OCI-LY3 (cell line): Measurements from ENCODE around the gene CAPZB.

Experiments used
- H2AFZ ChIP-seq: fragments of 200-600, 300-600 bp; shearing (Covaris generic); 2 replicates; pipeline ENCODE4 v1.6.0; 2014; ENCODE audit warnings: antibody characterized with exemption, low read depth, low read length
- H3K27ac ChIP-seq: fragments of 200-600, 300-600 bp; sonication (generic); 2 replicates; pipeline ENCODE4 v1.5.1; 2014; ENCODE audit warnings: mild to moderate bottlenecking, low read length, moderate library complexity, mixed read lengths
- H3K27me3 ChIP-seq: fragments of 200-600, 300-600 bp; sonication (generic); 2 replicates; pipeline ENCODE4 v1.6.1; 2014; ENCODE audit warnings: low read depth, low read length, mixed read lengths
- H3K36me3 ChIP-seq: fragments of 200-600, 300-600 bp; sonication (generic); replicated peaks from 2 replicates; pipeline ENCODE3; 2014; ENCODE audit warnings: low read depth, low read length, mixed read lengths
- H3K4me1 ChIP-seq: fragments of 300-600, 200-600 bp; sonication (generic); 2 replicates; pipeline ENCODE4 v1.6.1; 2014; ENCODE audit warnings: low read length, mixed read lengths
- H3K4me2 ChIP-seq: fragments of 200-600, 300-600 bp; sonication (generic); 2 replicates; pipeline ENCODE4 v1.6.1; 2014; ENCODE audit warnings: low read length, mixed read lengths
- H3K4me3 ChIP-seq: fragments of 300-600, 200-600 bp; sonication (generic); 2 replicates; pipeline ENCODE4 v1.5.1; 2014; ENCODE audit warnings: antibody characterized with exemption, mild to moderate bottlenecking, low read length, moderate library complexity
- H3K79me2 ChIP-seq: fragments of 300-600, 200-600 bp; shearing (Covaris generic); 2 replicates; pipeline ENCODE4 v1.6.1; 2014; ENCODE audit warnings: mild to moderate bottlenecking, low read length, mixed read lengths
- H3K9ac ChIP-seq: fragments of 300-600, 200-600 bp; shearing (Covaris generic); 2 replicates; pipeline ENCODE4 v1.6.0; 2014; ENCODE audit warnings: mild to moderate bottlenecking, low read length, moderate library complexity
- H3K9me3 ChIP-seq: fragments of 200-600, 300-600 bp; shearing (Covaris generic); 2 replicates; pipeline ENCODE4 v1.6.1; 2014; ENCODE audit warnings: low read length, mixed read lengths; ENCODE audit not compliant: insufficient read depth
- H4K20me1 ChIP-seq: fragments of 200-600, 300-600 bp; sonication (generic); 2 replicates; pipeline ENCODE4 v1.6.1; 2016; ENCODE audit warnings: low read length, mixed read lengths; ENCODE audit not compliant: insufficient read depth
- CTCF ChIP-seq: fragments of 200-600, 300-600 bp; sonication (generic); IDR thresholded peaks from 2 replicates; pipeline ENCODE4 v1.5.1; 2014; ENCODE audit warnings: antibody characterized with exemption, low read length, low read depth
- EZH2phosphoT487 ChIP-seq: fragments of 200-600 bp; shearing (Covaris generic); IDR thresholded peaks from 2 replicates; pipeline ENCODE4 v1.6.1; 2018; ENCODE audit warnings: antibody characterized with exemption, mixed run types, low read depth

Gene CAPZB

DNA sequence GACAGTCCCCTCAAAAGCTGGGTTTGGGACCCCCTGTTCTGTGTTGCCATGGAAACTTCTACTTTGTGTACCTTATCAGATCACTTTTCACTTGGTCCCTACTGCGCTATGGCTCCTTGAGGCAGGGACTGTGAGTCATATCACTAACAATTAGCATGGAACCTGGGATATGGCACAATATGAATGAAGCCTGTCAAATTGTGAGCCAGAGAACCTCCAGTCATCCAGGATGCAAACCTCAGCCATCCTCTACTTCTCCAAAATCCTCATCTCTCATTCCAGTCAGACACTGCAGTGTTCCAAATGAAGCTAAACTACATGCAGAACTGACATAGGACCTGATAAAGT is 11.2 kb upstream of the CAPZB start:
- Histone ChIP-seq H3K79me2 (no peaks in the 10 kb centered on the region), H3K4me1 (no peaks in the 10 kb centered on the region), H3K9ac (no peak overlapping the region), H4K20me1 (no peaks in the 10 kb centered on the region), H2AFZ (no peak overlapping the region), H3K27ac (no peak overlapping the region), H3K27me3 (no peaks in the 10 kb centered on the region), H3K9me3 (no peaks in the 10 kb centered on the region), H3K4me3 (no peak overlapping the region), H3K36me3 (no peaks in the 10 kb centered on the region), H3K4me2 (no peak overlapping the region)
- TF ChIP-seq EZH2phosphoT487 (no peak), CTCF (no peak)

GRCh38 chr1:19495799-19496526 is 10.6 kb upstream of the CAPZB start:
- Histone ChIP-seq H3K9ac (no peak overlapping the region), H3K4me2 (no peak overlapping the region), H2AFZ (0 out of 2 replicates have a peak overlapping the region, but pooled peaks have one; percentile 13), H3K79me2 (no peaks in the 10 kb centered on the region), H3K36me3 (no peaks in the 10 kb centered on the region), H3K27me3 (no peaks in the 10 kb centered on the region), H4K20me1 (no peaks in the 10 kb centered on the region), H3K4me1 (no peaks in the 10 kb centered on the region), H3K9me3 (no peaks in the 10 kb centered on the region), H3K27ac (no peak overlapping the region), H3K4me3 (no peak overlapping the region)
- no peak for TF ChIP-seq EZH2phosphoT487
- no peak for TF ChIP-seq CTCF

- 0 out of 2 replicates have a peak overlapping the region, but pooled peaks have one; percentile 13 for H2AFZ ChIP-seq
- no peaks in the 10 kb centered on the region for H3K9me3 ChIP-seq
- H3K27me3 ChIP-seq = no peaks in the 10 kb centered on the region
- no peaks in the 10 kb centered on the region for H3K4me1 ChIP-seq
- TF ChIP-seq CTCF = no peak
- no peak for TF ChIP-seq EZH2phosphoT487
- no peak overlapping the region for H3K27ac ChIP-seq
- no peaks in the 10 kb centered on the region for H3K79me2 ChIP-seq
- H4K20me1 ChIP-seq = no peaks in the 10 kb centered on the region
- no peak overlapping the region for H3K4me3 ChIP-seq
- H3K4me2 ChIP-seq = no peak overlapping the region
- no peak overlapping the region for H3K9ac ChIP-seq
- no peaks in the 10 kb centered on the region for H3K36me3 ChIP-seq
Observed at GRCh38 chr1:19495000-19495656, 9.8 kb upstream of the CAPZB start.

DNA sequence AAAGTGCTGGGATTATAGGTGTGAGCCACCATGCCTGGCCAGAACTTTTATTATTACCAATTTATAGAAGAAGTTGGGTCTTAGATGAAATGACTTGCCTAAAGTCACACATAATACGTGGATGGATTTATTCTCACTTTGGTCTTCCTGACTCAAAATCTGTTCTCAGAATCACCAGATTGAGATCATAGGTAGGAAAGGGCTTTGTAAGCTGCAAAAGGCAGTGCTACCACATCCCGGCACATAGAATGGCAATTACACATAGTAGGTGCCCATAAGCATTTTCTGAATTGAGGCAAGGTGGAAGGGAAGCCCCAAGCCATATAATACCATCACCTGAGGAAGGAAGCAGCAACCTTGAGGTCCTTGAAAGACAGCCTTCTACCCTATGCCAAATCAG is 8.2 kb upstream of the CAPZB start:
- Histone ChIP-seq H3K79me2 (no peaks in the 10 kb centered on the region), H3K9me3 (no peaks in the 10 kb centered on the region), H3K4me1 (no peaks in the 10 kb centered on the region), H4K20me1 (no peaks in the 10 kb centered on the region), H3K36me3 (no peaks in the 10 kb centered on the region), H3K9ac (no peak overlapping the region), H3K4me3 (no peak overlapping the region), H3K4me2 (no peak overlapping the region), H3K27ac (no peak overlapping the region), H3K27me3 (no peaks in the 10 kb centered on the region), H2AFZ (no peak overlapping the region)
- TF ChIP-seq CTCF (no peak), EZH2phosphoT487 (no peak)
